Measurements from ENCODE around the gene ZNF385A.
A peak's percentile ranks its signal among the peaks of the same experiment; 100 is the strongest.
"Not testable (repeated sequence)": the region's sequence is repeated elsewhere in the genome, so short reads cannot be mapped to it uniquely, and the experiment has no call there.

Gene ZNF385A

GRCh38 chr12:54372113-54372806 is 12.3 kb downstream of the ZNF385A start:
- no peak for DNase-seq

- DNase-seq = no peak
Observed at GRCh38 chr12:54371328-54372112, 13.0 kb downstream of the ZNF385A start.

GRCh38 chr12:54370171-54370730 is 14.3 kb downstream of the ZNF385A start:
- no peak for DNase-seq

- no peak for DNase-seq
Observed at GRCh38 chr12:54369597-54370131, 14.9 kb downstream of the ZNF385A start.

- DNase-seq = peak; percentile 84
Observed at GRCh38 chr12:54368709-54369596, 15.6 kb downstream of the ZNF385A start.

GRCh38 chr12:54368025-54368708 is 16.4 kb downstream of the ZNF385A start:
- no peak for DNase-seq

- no peak for DNase-seq
Observed at GRCh38 chr12:54364413-54364812, 20.1 kb downstream of the ZNF385A start, which contains the start of gene GPR84. GPR84 (minus strand) TSS chr12:54364486; CDS start chr12:54363851, 635 bp downstream.

- no peak for DNase-seq
Observed at GRCh38 chr12:54363618-54364017, 20.9 kb downstream of the ZNF385A start.

- DNase-seq = no peak
Observed at GRCh38 chr12:54363047-54363446, 21.5 kb downstream of the ZNF385A start.

GRCh38 chr12:54360717-54361456 is 23.6 kb downstream of the ZNF385A start:
- peak; percentile 30 for DNase-seq

GRCh38 chr12:54359762-54360351 is 24.7 kb downstream of the ZNF385A start:
- no peak for DNase-seq

GRCh38 chr12:54358945-54359761 is 25.4 kb downstream of the ZNF385A start:
- peak; percentile 86 for DNase-seq

- no peak for DNase-seq
Observed at GRCh38 chr12:54358191-54358944, 26.2 kb downstream of the ZNF385A start.

- DNase-seq = no peak
Observed at GRCh38 chr12:54357506-54358190, 26.9 kb downstream of the ZNF385A start.

- no peak for DNase-seq
Observed at GRCh38 chr12:54356951-54357356, 27.6 kb downstream of the ZNF385A start.

GRCh38 chr12:54356228-54356627 is 28.3 kb downstream of the ZNF385A start:
- no peak for DNase-seq

- no peak for DNase-seq
Observed at GRCh38 chr12:54355104-54355815, 29.3 kb downstream of the ZNF385A start.

GRCh38 chr12:54354271-54354670 is 30.3 kb downstream of the ZNF385A start:
- DNase-seq = not testable (repeated sequence)

Measured in activated CD4-positive, alpha-beta T cell treated with anti-CD3 and anti-CD28 coated beads for 1 hour (primary cell).